K562 (cell line): ENCODE results near the gene ADAMTSL3. TPM values are rescaled to one million over a fixed set of nuclear protein-coding genes. Genes with fewer than 3 reads are reported as not detected.

Experiments
- BHLHE40 ChIP-seq: IDR thresholded peaks from 2 replicates; pipeline ENCODE4 v1.6.1; 2011; ENCODE audit warnings: low read length, improper control_type of control experiment
- BRF2 ChIP-seq: IDR thresholded peaks from 3 replicates; pipeline ENCODE4 v1.6.1; 2011; ENCODE audit warnings: borderline replicate concordance, mild to moderate bottlenecking; ENCODE audit not compliant: insufficient read length, insufficient read depth
- CTCF ChIP-seq, 3 experiments: IDR thresholded peaks in 2 of 3; conservative IDR thresholded peaks in 1 of 3; 2 replicates each; pipeline ENCODE4 v1.5.1; 2011 to 2012; ENCODE audit warnings: low read length in 3 of 3, mild to moderate bottlenecking in 3 of 3, control low read depth in 2 of 3, improper control_type of control experiment in 1 of 3, inconsistent platforms in 1 of 3, low read depth in 1 of 3, mixed read lengths in 1 of 3, moderate library complexity in 1 of 3; ENCODE audit not compliant: insufficient read depth in 2 of 3
- NFXL1 ChIP-seq: fragments of 450-650 bp; formaldehyde crosslinking; IDR thresholded peaks from 2 replicates; pipeline ENCODE4 v1.4.0; 2021; ENCODE audit warnings: mild to moderate bottlenecking
- POLR3G ChIP-seq: IDR thresholded peaks from 2 replicates; pipeline ENCODE4 v1.6.1; 2011; ENCODE audit not compliant: insufficient read length, insufficient replicate concordance; ENCODE audit errors: extremely low read depth
- RREB1 ChIP-seq: fragments of 250-450 bp; sonication (Bioruptor Pico); IDR thresholded peaks from 2 replicates; pipeline ENCODE4 v1.4.0; 2020
- SMAD4 ChIP-seq: fragments of 250-450 bp; sonication (Bioruptor Pico); conservative IDR thresholded peaks from 2 replicates; pipeline ENCODE4 v1.8.0; 2021; ENCODE audit warnings: inconsistent platforms, mild to moderate bottlenecking, moderate library complexity
- ZNF407 ChIP-seq: fragments of 450-650 bp; IDR thresholded peaks from 2 replicates; pipeline ENCODE4 v1.6.1; 2016; ENCODE audit warnings: low read depth
- polyA plus RNA-seq, 8 experiments: library from polyadenylated mRNA; depleted of rRNA in 4 of 8; stranded (reverse) in 5 of 8; unstranded in 3 of 8; fragments of >200 nt; fragmentation: Nextera tagmentation in 2 of 8; fragmentation: Illumina TruSeq in 1 of 8; extraction: Ambion mirVana in 2 of 8; extraction: Trizol in 1 of 8; gene quantifications; 2 replicates each; pipeline versions ENCODE4 v1.2.1 to v1.2.3, GENCODE V29; 2011 to 2014; ENCODE audit warnings: inconsistent platforms in 1 of 8, missing spikeins in 1 of 8
- total RNA-seq, 7 experiments: library from RNA; depleted of rRNA in 6 of 7; stranded (reverse); fragments of >200 nt in 6 of 7; fragmentation: Illumina TruSeq in 2 of 7; extraction: Trizol in 2 of 7; gene quantifications; 2 replicates each; pipeline versions ENCODE4 v1.2.1 to v1.2.3, GENCODE V29; 2011 to 2021; ENCODE audit warnings: low replicate concordance in 1 of 7

ADAMTSL3 gene
- total and polyA plus RNA-seq, 9 of the 15 experiments (the other 6 are each of a cell fraction or from before 2014, with no cell fraction given), result 0.01 to 0.18 (median 0.07) TPM; not detected in 3

- TF ChIP-seq ZNF407, result no peak
- no peak for TF ChIP-seq CTCF (IDR thresholded peaks at IDR 0.05 in 2 of 3, conservative IDR thresholded peaks at IDR 0.05 in 1 of 3; ENCODE audit: insufficient read depth in 2 of 3, low read depth in 1 of 3, low read length in 3 of 3)
- TF ChIP-seq BHLHE40, result no peak
- no peak for TF ChIP-seq NFXL1 (CRISPR knock-in tag)
- TF ChIP-seq SMAD4 (CRISPR knock-in tag), result no peak
- no peak for TF ChIP-seq BRF2
- TF ChIP-seq POLR3G, result no peak
- TF ChIP-seq RREB1 (CRISPR knock-in tag), result no peak
Observed at GRCh38 chr15:83612898-83613635, 40.9 kb upstream of the ADAMTSL3 start (continued).
